Measurements from ENCODE around the gene SAFB. TPM values are rescaled to one million over a fixed set of nuclear protein-coding genes. Genes with fewer than 3 reads are reported as not detected.

The SAFB gene
- polyA plus RNA-seq, 1 of the 3 experiments (the other 2 are of a cell fraction), result 90.0 TPM

DNA sequence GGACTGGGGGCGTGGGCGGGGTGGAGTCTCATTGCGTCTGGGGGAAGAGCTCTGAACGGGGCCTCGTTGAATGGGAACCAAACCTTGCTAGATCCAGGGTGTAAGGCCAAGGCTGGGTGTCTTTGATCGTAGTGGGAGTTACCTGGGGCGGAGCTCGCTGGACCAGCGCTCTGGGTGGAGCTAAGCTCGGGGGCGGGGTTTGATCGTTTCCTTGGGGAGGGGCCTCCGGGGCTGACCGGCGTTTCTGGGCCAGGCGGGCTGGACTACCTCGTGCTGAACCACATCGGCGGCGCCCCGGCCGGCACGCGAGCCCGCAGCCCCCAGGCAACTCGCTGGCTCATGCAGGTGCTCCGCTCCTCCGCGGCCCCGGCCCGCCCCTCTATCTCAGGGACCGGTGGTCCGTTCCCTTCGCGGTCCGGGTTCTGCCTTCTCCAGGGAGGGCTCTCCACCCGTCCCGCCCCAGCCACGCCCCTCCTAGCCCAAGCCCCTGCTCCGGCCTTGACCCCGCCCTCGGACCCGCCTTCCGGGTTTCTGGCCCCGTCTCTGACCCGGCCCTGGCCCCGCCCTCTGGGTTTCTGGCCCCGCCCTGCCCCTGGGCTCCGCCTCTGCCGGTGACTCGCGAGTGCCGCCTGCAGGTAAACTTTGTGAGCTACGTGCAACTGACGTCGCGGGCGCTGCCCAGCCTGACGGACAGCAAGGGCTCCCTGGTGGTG lies 63.9 kb downstream of the SAFB start:
- 13% methylated on average over 9 of the region's 59 CpGs for WGBS (ENCODE audit: low lambda C conversion rate)

More for the DNA sequence above, 63.9 kb downstream of the SAFB start:
- peak overlapping the region; percentile 57; the same call in 1 of the 2 replicates for H3K9ac ChIP-seq
- H3K36me3 ChIP-seq (replicated peaks in 1 of 2; ENCODE audit: control insufficient read depth in 1 of 2, insufficient read depth in 2 of 2, low read length in 1 of 2), result peaks cover 0 to 2% of the 10 kb centered on the region in 2 experiments
- H2AFZ ChIP-seq (ENCODE audit: low read depth), result no peak overlapping the region
- no peaks in the 10 kb centered on the region for H3K9me2 ChIP-seq
- TF ChIP-seq MXI1 (IDR thresholded peaks at IDR 0.05; ENCODE audit: low read depth, low read length) (peak; percentile 35; the same call in 1 of the 2 replicates), NRF1 (IDR thresholded peaks at IDR 0.05; ENCODE audit: low read depth, low read length) (no peak), JUND (IDR thresholded peaks at IDR 0.05) (no peak), ELF1 (IDR thresholded peaks at IDR 0.05) (0 out of 2 replicates have a peak, but pooled peaks have one; percentile 53), RXRA (IDR thresholded peaks at IDR 0.05; ENCODE audit: borderline replicate concordance, low read depth) (no peak), TCF12 (IDR thresholded peaks at IDR 0.05) (no peak), EP300 (IDR thresholded peaks at IDR 0.05; ENCODE audit: borderline replicate concordance in 1 of 2, low read depth in 1 of 2, low read length in 1 of 2) (no peak), GATA2 (CRISPR knock-in tag; IDR thresholded peaks at IDR 0.05) (no peak), CHD2 (IDR thresholded peaks at IDR 0.05; ENCODE audit: low read length, partially characterized antibody) (peak; percentile 60), RAD21 (IDR thresholded peaks at IDR 0.05; ENCODE audit: low read length) (peak; percentile 52), SMC3 (IDR thresholded peaks at IDR 0.05; ENCODE audit: low read depth, low read length) (peak; percentile 9; the same call in 1 of the 2 replicates), RCOR1 (IDR thresholded peaks at IDR 0.05; ENCODE audit: low read length) (peak; percentile 41; the same call in 1 of the 2 replicates), GABPA (IDR thresholded peaks at IDR 0.05; ENCODE audit: low read depth) (no peak)
- TF ChIP-seq, protein P1, sequence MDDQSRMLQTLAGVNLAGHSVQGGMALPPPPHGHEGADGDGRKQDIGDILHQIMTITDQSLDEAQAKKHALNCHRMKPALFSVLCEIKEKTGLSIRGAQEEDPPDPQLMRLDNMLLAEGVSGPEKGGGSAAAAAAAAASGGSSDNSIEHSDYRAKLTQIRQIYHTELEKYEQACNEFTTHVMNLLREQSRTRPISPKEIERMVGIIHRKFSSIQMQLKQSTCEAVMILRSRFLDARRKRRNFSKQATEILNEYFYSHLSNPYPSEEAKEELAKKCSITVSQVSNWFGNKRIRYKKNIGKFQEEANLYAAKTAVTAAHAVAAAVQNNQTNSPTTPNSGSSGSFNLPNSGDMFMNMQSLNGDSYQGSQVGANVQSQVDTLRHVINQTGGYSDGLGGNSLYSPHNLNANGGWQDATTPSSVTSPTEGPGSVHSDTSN (IDR thresholded peaks at IDR 0.05), result peak; percentile 52; the same call in 1 of the 2 replicates
- TF ChIP-seq, protein P2, sequence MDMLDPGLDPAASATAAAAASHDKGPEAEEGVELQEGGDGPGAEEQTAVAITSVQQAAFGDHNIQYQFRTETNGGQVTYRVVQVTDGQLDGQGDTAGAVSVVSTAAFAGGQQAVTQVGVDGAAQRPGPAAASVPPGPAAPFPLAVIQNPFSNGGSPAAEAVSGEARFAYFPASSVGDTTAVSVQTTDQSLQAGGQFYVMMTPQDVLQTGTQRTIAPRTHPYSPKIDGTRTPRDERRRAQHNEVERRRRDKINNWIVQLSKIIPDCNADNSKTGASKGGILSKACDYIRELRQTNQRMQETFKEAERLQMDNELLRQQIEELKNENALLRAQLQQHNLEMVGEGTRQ (IDR thresholded peaks at IDR 0.05; ENCODE audit: borderline replicate concordance, low read depth, low read length), result no peak
- TF ChIP-seq, protein P3, sequence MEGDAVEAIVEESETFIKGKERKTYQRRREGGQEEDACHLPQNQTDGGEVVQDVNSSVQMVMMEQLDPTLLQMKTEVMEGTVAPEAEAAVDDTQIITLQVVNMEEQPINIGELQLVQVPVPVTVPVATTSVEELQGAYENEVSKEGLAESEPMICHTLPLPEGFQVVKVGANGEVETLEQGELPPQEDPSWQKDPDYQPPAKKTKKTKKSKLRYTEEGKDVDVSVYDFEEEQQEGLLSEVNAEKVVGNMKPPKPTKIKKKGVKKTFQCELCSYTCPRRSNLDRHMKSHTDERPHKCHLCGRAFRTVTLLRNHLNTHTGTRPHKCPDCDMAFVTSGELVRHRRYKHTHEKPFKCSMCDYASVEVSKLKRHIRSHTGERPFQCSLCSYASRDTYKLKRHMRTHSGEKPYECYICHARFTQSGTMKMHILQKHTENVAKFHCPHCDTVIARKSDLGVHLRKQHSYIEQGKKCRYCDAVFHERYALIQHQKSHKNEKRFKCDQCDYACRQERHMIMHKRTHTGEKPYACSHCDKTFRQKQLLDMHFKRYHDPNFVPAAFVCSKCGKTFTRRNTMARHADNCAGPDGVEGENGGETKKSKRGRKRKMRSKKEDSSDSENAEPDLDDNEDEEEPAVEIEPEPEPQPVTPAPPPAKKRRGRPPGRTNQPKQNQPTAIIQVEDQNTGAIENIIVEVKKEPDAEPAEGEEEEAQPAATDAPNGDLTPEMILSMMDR (IDR thresholded peaks at IDR 0.05), result peak; percentile 72
- DNase-seq, result peak; percentile 99
- H3K4me3 ChIP-seq (ENCODE audit: low read depth in 2 of 2, low read length in 1 of 2), result peak overlapping the region; percentile 55 to 68
- H3K27me3 ChIP-seq (ENCODE audit: insufficient read depth), result no peaks in the 10 kb centered on the region
- H3K9me3 ChIP-seq, result no peaks in the 10 kb centered on the region
- peaks cover 29% of the 10 kb centered on the region for H3F3A ChIP-seq (replicated peaks; ENCODE audit: insufficient read depth)
- peaks cover 17% of the 10 kb centered on the region for H4K20me1 ChIP-seq (ENCODE audit: insufficient read depth)
- ChIA-PET POLR2A (interaction anchor here (0.6 to 1.0 kb wide), 2 partner anchors 27 to 64 kb away, joined by 3 read pairs; partner anchors contain the start of genes SAFB and SAFB2), CTCF (interaction anchor here (0.6 to 1.9 kb wide), 14 partner anchors 10 to 218 kb away, joined by 3 to 14 read pairs (median 3); partner anchors contain the start of genes CATSPERD, LONP1, SAFB and SAFB2)
- peaks cover 0 to 15% of the 10 kb centered on the region in 2 experiments; a peak in 1 of 4 replicates for H3K4me1 ChIP-seq (ENCODE audit: control insufficient read depth in 1 of 2, insufficient read depth in 2 of 2, low read depth in 1 of 2, low read length in 1 of 2)
- peaks cover 17% of the 10 kb centered on the region for H3K79me2 ChIP-seq (ENCODE audit: insufficient read depth)
- peak overlapping the region; percentile 52 to 72; a peak in 2 of 4 replicates for H3K27ac ChIP-seq (ENCODE audit: low read depth in 2 of 2, low read length in 1 of 2)
- peak overlapping the region; percentile 85 for H3K4me2 ChIP-seq
